Breast epithelium (tissue), 4 donors: Measurements from ENCODE around the gene DNAJB12. TPM values are rescaled to one million over a fixed set of nuclear protein-coding genes. Genes with fewer than 3 reads are reported as not detected.
A peak's percentile ranks its signal among the peaks of the same experiment; 100 is the strongest.
"Not testable (repeated sequence)": the region's sequence is repeated elsewhere in the genome, so short reads cannot be mapped to it uniquely, and the experiment has no call there.

Source experiments
- DNase-seq, 2 donors: peaks; one replicate each; pipeline ENCODE4 v3.0.0-alpha.2; 2019; ENCODE audit warnings: low spot score in 2 of 2
- H3K27ac ChIP-seq, 2 donors: fragments of 200-600 bp; sonication (generic) in 1 of 2; one replicate each; pipeline ENCODE4 v1.5.1; 2016 to 2019; ENCODE audit warnings: mild to moderate bottlenecking in 1 of 2
- H3K27me3 ChIP-seq, 2 donors: fragments of 200-600 bp; sonication (generic) in 1 of 2; one replicate each; pipeline versions ENCODE4 v1.5.1 to v1.6.0; 2017 to 2019; ENCODE audit warnings: control low read depth in 1 of 2, mild to moderate bottlenecking in 1 of 2
- H3K36me3 ChIP-seq: fragments of 200-600 bp; one replicate; pipeline ENCODE4 v1.5.1; 2019
- H3K4me1 ChIP-seq, 2 donors: fragments of 200-600 bp; sonication (generic); one replicate each; pipeline ENCODE4 v1.5.1; 2016 to 2019; ENCODE audit warnings: control low read depth in 1 of 2
- H3K4me3 ChIP-seq, 3 donors: fragments of 200-600 bp; sonication (generic); 1 replicate in 2 of 3; 2 replicates in 1 of 3; pipeline ENCODE4 v1.5.1; 2016 to 2019; ENCODE audit warnings: mild to moderate bottlenecking in 3 of 3, moderate library complexity in 2 of 3
- H3K9me3 ChIP-seq, 2 donors: fragments of 200-600 bp; sonication (generic) in 1 of 2; one replicate each; pipeline ENCODE4 v1.5.1; 2016 to 2019; ENCODE audit warnings: control low read depth in 1 of 2
- CTCF ChIP-seq, 3 donors: fragments of 450-650 bp; IDR thresholded peaks; one replicate each; pipeline ENCODE4 v1.5.1; 2016 to 2017; ENCODE audit warnings: antibody characterized with exemption in 3 of 3, mild to moderate bottlenecking in 3 of 3, moderate library complexity in 3 of 3
- POLR2A ChIP-seq: fragments of 450-650 bp; IDR thresholded peaks from one replicate; pipeline ENCODE4 v1.6.1; 2016; ENCODE audit warnings: antibody characterized with exemption, mild to moderate bottlenecking, moderate library complexity
- POLR2AphosphoS5 ChIP-seq, 3 donors: sonication (generic); formaldehyde crosslinking; IDR thresholded peaks; one replicate each; pipeline ENCODE4 v1.6.1; 2017; ENCODE audit warnings: antibody characterized with exemption in 3 of 3
- intact Hi-C: fragments of 100-400 bp; cut with DNase I; formaldehyde crosslinking; loops from one replicate; pipeline ENCODE4 v1.15.1; 2023; ENCODE audit warnings: low total_unique reads
- total RNA-seq, 3 donors: library from RNA; depleted of rRNA; stranded (reverse); fragments of >200 nt; gene quantifications; one replicate each; pipeline ENCODE4 v1.1.0, GENCODE V29; 2016

DNAJB12 gene
- total RNA-seq, 3 donors from 2014 or later = 38.4 to 48.1 (median 38.7) TPM

- no peak for DNase-seq
- Histone ChIP-seq H3K9me3 (no peaks in the 10 kb centered on the region), H3K27ac (peak overlapping the region; percentile 45 to 51), H3K27me3 (no peaks in the 10 kb centered on the region), H3K4me1 (peaks cover 0 to 10% of the 10 kb centered on the region in 2 donors), H3K4me3 (no peak overlapping the region), H3K36me3 (no peaks in the 10 kb centered on the region)
- TF ChIP-seq POLR2A (no peak), POLR2AphosphoS5 (IDR thresholded peaks at IDR 0.05) (no peak), CTCF (IDR thresholded peaks at IDR 0.05) (no peak)
- intact Hi-C loops = no loop called here
Observed at GRCh38 chr10:72309290-72310240, 45.2 kb downstream of the DNAJB12 start.

GRCh38 chr10:72308320-72308987 lies 46.3 kb downstream of the DNAJB12 start:
- Histone ChIP-seq H3K27me3 (no peaks in the 10 kb centered on the region), H3K4me1 (peaks cover 0 to 10% of the 10 kb centered on the region in 2 donors), H3K27ac (peak overlapping the region; percentile 29 to 51), H3K36me3 (no peaks in the 10 kb centered on the region), H3K9me3 (no peaks in the 10 kb centered on the region), H3K4me3 (no peak overlapping the region)
- TF ChIP-seq CTCF (IDR thresholded peaks at IDR 0.05) (no peak), POLR2A (no peak), POLR2AphosphoS5 (IDR thresholded peaks at IDR 0.05) (peak in 1 of 3 donors; percentile 62)
- intact Hi-C loops = no loop called here
- DNase-seq = no peak

- H3K27ac ChIP-seq, H3K9me3 ChIP-seq, DNase-seq, H3K27me3 ChIP-seq, H3K36me3 ChIP-seq, H3K4me1 ChIP-seq, H3K4me3 ChIP-seq, intact Hi-C loops: not testable (repeated sequence)
Observed at GRCh38 chr10:72307711-72308110, 47.0 kb downstream of the DNAJB12 start.

- Histone ChIP-seq H3K36me3 (no peaks in the 10 kb centered on the region), H3K4me1 (peaks cover 0 to 10% of the 10 kb centered on the region in 2 donors), H3K27ac (no peak overlapping the region), H3K27me3 (no peaks in the 10 kb centered on the region), H3K4me3 (no peak overlapping the region), H3K9me3 (no peaks in the 10 kb centered on the region)
- TF ChIP-seq POLR2AphosphoS5 (IDR thresholded peaks at IDR 0.05) (no peak), CTCF (IDR thresholded peaks at IDR 0.05) (no peak), POLR2A (no peak)
- DNase-seq = no peak
- intact Hi-C loops = no loop called here
Observed at GRCh38 chr10:72306215-72306760, 48.4 kb downstream of the DNAJB12 start.

- no peak for TF ChIP-seq CTCF (IDR thresholded peaks at IDR 0.05)
- TF ChIP-seq POLR2AphosphoS5 (IDR thresholded peaks at IDR 0.05) = no peak
- TF ChIP-seq POLR2A = no peak
- Histone ChIP-seq H3K4me1 (peaks cover under 1 to 2% of the 10 kb centered on the region in 2 donors), H3K4me3 (no peak overlapping the region), H3K36me3 (no peaks in the 10 kb centered on the region), H3K27ac (no peak overlapping the region), H3K27me3 (no peaks in the 10 kb centered on the region), H3K9me3 (peaks cover 0 to 5% of the 10 kb centered on the region in 2 donors)
- DNase-seq = no peak
- intact Hi-C loops = no loop called here
Observed at GRCh38 chr10:72303424-72304128, 51.1 kb downstream of the DNAJB12 start.
